Body of pancreas (tissue), 4 donors: ENCODE measurements around the gene ZNF407. TPM values are rescaled to one million over a fixed set of nuclear protein-coding genes. Genes with fewer than 3 reads are reported as not detected.

Experiments
- ATAC-seq: fragments of 150-250 bp; one replicate; pipeline ENCODE4 v1.9.1; 2016
- DNase-seq, 4 donors: peaks; one replicate each; pipeline ENCODE4 v3.0.0-alpha.2; 2019
- H3K27ac ChIP-seq, 4 donors: fragments of 200-600 bp; sonication (generic); 1 replicate in 3 of 4; 2 replicates in 1 of 4; pipeline versions ENCODE4 v1.5.1 to v1.6.1; 2016 to 2019; ENCODE audit warnings: mild to moderate bottlenecking in 1 of 4, mixed read lengths in 1 of 4, moderate library complexity in 1 of 4
- H3K27me3 ChIP-seq, 2 donors: fragments of 200-600 bp; sonication (generic); one replicate each; pipeline ENCODE4 v1.6.0; 2016; ENCODE audit warnings: mild to moderate bottlenecking in 1 of 2
- H3K36me3 ChIP-seq, 2 donors: fragments of 200-600 bp; sonication (generic); replicated peaks in 1 of 2; 2 replicates each; pipeline ENCODE4 v1.5.1; 2016; ENCODE audit warnings: low read depth in 2 of 2; ENCODE audit not compliant: insufficient read depth in 1 of 2
- H3K4me1 ChIP-seq: fragments of 200-600 bp; sonication (generic); one replicate; pipeline ENCODE4 v1.6.0; 2016
- H3K4me3 ChIP-seq, 2 donors: fragments of 200-600 bp; sonication (generic); 1 replicate in 1 of 2; 2 replicates in 1 of 2; pipeline ENCODE4 v1.5.1; 2016 to 2019
- H3K9me3 ChIP-seq, 3 donors: fragments of 200-600 bp; sonication (generic); 1 replicate in 2 of 3; 2 replicates in 1 of 3; pipeline ENCODE4 v1.5.1; 2016
- CTCF ChIP-seq, 7 experiments: fragments of 450-650 bp in 4 of 7; fragments of 200-600 bp in 3 of 7; sonication (generic) in 3 of 7; IDR thresholded peaks; one replicate each; pipeline ENCODE4 v1.5.1; 2016 to 2019; ENCODE audit warnings: antibody characterized with exemption in 7 of 7
- POLR2A ChIP-seq, 3 donors: fragments of 450-650 bp; IDR thresholded peaks; one replicate each; pipeline ENCODE4 v1.6.1; 2016; ENCODE audit warnings: antibody characterized with exemption in 3 of 3, mild to moderate bottlenecking in 2 of 3
- WGBS, 2 donors: methylation state at CpG; one replicate each; pipeline ENCODE4 v1.1.5; 2017; 5-methylcytosine and 5-hydroxymethylcytosine counted together
- intact Hi-C: fragments of 100-400 bp; cut with DNase I; formaldehyde crosslinking; loops from one replicate; pipeline ENCODE4 v1.15.1; 2023
- total RNA-seq, 2 donors: library from RNA; depleted of rRNA; stranded (reverse); fragments of >200 nt; gene quantifications; one replicate each; pipeline ENCODE4 v1.1.0, GENCODE V29; 2016

ZNF407 gene
- total RNA-seq, 2 donors from 2014 or later: 14.3 to 19.1 TPM

GRCh38 chr18:74869904-74870863 lies 272.5 kb downstream of the ZNF407 start:
- no peaks in the 10 kb centered on the region for H3K27me3 ChIP-seq
- intact Hi-C loops: no loop called here
- no peak for TF ChIP-seq POLR2A (IDR thresholded peaks at IDR 0.05)
- no peak for TF ChIP-seq CTCF (IDR thresholded peaks at IDR 0.05)
- H3K4me1 ChIP-seq: no peaks in the 10 kb centered on the region
- no peak overlapping the region for H3K27ac ChIP-seq
- H3K9me3 ChIP-seq: no peaks in the 10 kb centered on the region
- DNase-seq (no peak), ATAC-seq (no peak)
- no peaks in the 10 kb centered on the region for H3K36me3 ChIP-seq
- WGBS, 2 donors: 80 to 82% methylated on average over 5 of the region's 5 CpGs
- no peak overlapping the region for H3K4me3 ChIP-seq

GRCh38 chr18:74870950-74871349 lies 273.3 kb downstream of the ZNF407 start:
- no peak for TF ChIP-seq CTCF (IDR thresholded peaks at IDR 0.05)
- no peak for TF ChIP-seq POLR2A (IDR thresholded peaks at IDR 0.05)
- H3K27me3 ChIP-seq: no peaks in the 10 kb centered on the region
- WGBS, 2 donors: 96 to 98% methylated on average over 5 of the region's 5 CpGs
- no peak overlapping the region for H3K4me3 ChIP-seq
- DNase-seq (no peak), ATAC-seq (no peak)
- no peaks in the 10 kb centered on the region for H3K4me1 ChIP-seq
- intact Hi-C loops: no loop called here
- H3K27ac ChIP-seq: no peak overlapping the region
- no peaks in the 10 kb centered on the region for H3K36me3 ChIP-seq
- no peaks in the 10 kb centered on the region for H3K9me3 ChIP-seq

- no peak overlapping the region for H3K27ac ChIP-seq
- whole genome bisulfite sequencing, 2 donors: 84 to 86% methylated on average over 3 of the region's 3 CpGs
Measured at GRCh38 chr18:74873629-74874028, 276.0 kb downstream of the ZNF407 start.

GRCh38 chr18:74874351-74874750 lies 276.7 kb downstream of the ZNF407 start:
- WGBS, 2 donors: 89 to 96% methylated on average over 5 of the region's 5 CpGs
- H3K36me3 ChIP-seq: no peaks in the 10 kb centered on the region
- no peak overlapping the region for H3K27ac ChIP-seq
- ATAC-seq: no peak
- H3K4me3 ChIP-seq: no peak overlapping the region
- DNase-seq: no peak
- H3K9me3 ChIP-seq: no peaks in the 10 kb centered on the region
- no peaks in the 10 kb centered on the region for H3K27me3 ChIP-seq
- no peaks in the 10 kb centered on the region for H3K4me1 ChIP-seq
- intact Hi-C loops: no loop called here
- TF ChIP-seq POLR2A (IDR thresholded peaks at IDR 0.05) (no peak), CTCF (IDR thresholded peaks at IDR 0.05) (no peak)

More at GRCh38 chr18:74873629-74874028, 276.0 kb downstream of the ZNF407 start:
- H3K4me1 ChIP-seq: no peaks in the 10 kb centered on the region
- no peaks in the 10 kb centered on the region for H3K27me3 ChIP-seq
- DNase-seq (no peak), ATAC-seq (no peak)
- intact Hi-C loops: no loop called here
- H3K4me3 ChIP-seq: no peak overlapping the region
- TF ChIP-seq POLR2A (IDR thresholded peaks at IDR 0.05) (no peak), CTCF (IDR thresholded peaks at IDR 0.05) (no peak)
- H3K36me3 ChIP-seq: no peaks in the 10 kb centered on the region
- H3K9me3 ChIP-seq: no peaks in the 10 kb centered on the region
